ENCODE results near the gene SIK3. TPM values are rescaled to one million over a fixed set of nuclear protein-coding genes. Genes with fewer than 3 reads are reported as not detected.
A peak's percentile ranks its signal among the peaks of the same experiment; 100 is the strongest.
"Not testable (repeated sequence)": the region's sequence is repeated elsewhere in the genome, so short reads cannot be mapped to it uniquely, and the experiment has no call there.

Gene SIK3
- total and polyA plus RNA-seq, 12 donors: 9.9 to 47.3 (median 36.5) TPM

DNA sequence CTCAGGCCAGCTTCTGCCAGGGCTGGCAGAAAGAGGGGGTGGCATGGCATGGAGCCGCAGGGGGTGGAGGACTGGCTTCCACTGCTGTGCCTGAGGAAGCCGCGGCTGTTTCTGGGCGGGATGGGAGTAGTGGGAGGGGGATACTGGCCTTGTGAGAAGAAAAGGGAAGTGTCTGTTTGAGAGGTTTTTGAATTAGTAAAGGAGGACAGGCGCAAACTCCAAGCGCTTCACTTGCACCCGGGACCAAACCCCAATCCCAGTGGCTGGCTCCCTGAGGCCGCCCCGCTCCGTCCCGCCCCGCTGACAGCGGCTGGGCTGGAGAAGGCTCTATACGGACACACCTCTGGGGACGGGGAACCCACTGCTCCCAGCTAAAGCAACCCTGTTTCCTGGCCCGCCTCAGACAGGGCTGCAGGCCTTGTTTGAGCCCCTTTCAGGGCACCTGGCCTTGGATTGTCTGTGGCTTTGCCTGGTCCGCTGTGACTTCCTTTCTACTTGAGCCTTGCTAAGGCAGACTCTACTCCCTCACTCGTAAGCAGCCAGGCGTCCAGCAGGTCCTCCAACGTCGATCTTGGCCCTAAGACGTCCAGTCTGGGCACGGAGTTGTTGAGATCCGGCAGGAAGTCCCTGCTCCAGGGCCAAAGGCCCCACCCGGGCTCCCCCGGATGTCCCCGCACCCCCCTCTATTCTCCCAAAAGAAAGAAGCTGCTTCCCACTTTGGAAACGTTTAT is 263.0 kb downstream of the SIK3 start:
- Histone ChIP-seq H3K27ac (peak overlapping the region; percentile 36 to 88 (median 83)), H3K36me3 (no peaks in the 10 kb centered on the region), H3K4me3 (peak overlapping the region in 8 of 10 donors; percentile 3 to 57 (median 48)), H3K27me3 (no peaks in the 10 kb centered on the region), H3K9me3 (no peaks in the 10 kb centered on the region), H3K4me1 (peaks cover 11 to 57% (median 35%) of the 10 kb centered on the region in 9 donors)
- peak in 6 of 8 donors; percentile 45 to 82 (median 70) for ATAC-seq
- WGBS, 2 donors: 39 to 45% methylated on average over 28 of the region's 28 CpGs
- TF ChIP-seq, protein P1, sequence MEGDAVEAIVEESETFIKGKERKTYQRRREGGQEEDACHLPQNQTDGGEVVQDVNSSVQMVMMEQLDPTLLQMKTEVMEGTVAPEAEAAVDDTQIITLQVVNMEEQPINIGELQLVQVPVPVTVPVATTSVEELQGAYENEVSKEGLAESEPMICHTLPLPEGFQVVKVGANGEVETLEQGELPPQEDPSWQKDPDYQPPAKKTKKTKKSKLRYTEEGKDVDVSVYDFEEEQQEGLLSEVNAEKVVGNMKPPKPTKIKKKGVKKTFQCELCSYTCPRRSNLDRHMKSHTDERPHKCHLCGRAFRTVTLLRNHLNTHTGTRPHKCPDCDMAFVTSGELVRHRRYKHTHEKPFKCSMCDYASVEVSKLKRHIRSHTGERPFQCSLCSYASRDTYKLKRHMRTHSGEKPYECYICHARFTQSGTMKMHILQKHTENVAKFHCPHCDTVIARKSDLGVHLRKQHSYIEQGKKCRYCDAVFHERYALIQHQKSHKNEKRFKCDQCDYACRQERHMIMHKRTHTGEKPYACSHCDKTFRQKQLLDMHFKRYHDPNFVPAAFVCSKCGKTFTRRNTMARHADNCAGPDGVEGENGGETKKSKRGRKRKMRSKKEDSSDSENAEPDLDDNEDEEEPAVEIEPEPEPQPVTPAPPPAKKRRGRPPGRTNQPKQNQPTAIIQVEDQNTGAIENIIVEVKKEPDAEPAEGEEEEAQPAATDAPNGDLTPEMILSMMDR (IDR thresholded peaks at IDR 0.05): no peak
- no peak for DNase-seq
- intact Hi-C loops (cut with DNase I): loop anchor here in 8 of 10 donors (1.0 to 5.0 kb wide), 5 partner anchors 37 to 44 kb away; partner anchors contain the start of gene APOA5 (in 6 of the 8)

DNA sequence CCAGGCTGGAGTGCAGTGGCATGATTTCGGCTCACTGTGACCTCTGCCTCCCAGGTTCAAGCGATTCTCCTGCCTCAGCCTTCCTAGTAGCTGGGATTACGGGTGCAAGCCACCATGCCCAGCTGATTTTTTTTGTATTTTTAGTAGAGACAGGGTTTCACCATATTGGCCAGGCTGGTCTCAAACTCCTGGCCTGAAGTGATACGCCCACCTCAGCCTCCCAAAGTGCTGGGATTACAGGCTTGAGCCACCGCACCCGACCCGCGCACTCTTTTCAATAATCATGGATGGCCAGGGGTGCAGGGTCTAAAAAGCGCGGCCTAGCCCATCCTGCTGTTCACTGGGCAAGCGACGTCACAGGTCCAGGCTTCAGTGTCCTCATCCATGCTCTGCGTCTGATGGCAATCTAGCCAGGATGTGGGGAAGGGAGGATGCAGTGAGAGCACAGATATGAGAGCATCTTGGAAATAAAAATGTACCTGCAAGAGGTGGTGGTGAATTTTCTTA is 263.6 kb downstream of the SIK3 start:
- H3K27ac ChIP-seq: peak overlapping the region in 9 of 10 donors; percentile 79 to 88 (median 83)
- 78 to 80% methylated on average over 13 of the region's 13 CpGs for WGBS, 2 donors
- not testable (repeated sequence) for H3K9me3 ChIP-seq, H3K27me3 ChIP-seq, DNase-seq, H3K36me3 ChIP-seq, ATAC-seq
- intact Hi-C loops (cut with DNase I): loop anchor here in 8 of 10 donors (1.0 to 5.0 kb wide), 5 partner anchors 38 to 44 kb away; partner anchors contain the start of gene APOA5 (in 7 of the 8)
- H3K4me3 ChIP-seq: peak overlapping the region in 2 of 10 donors; percentile 49
- peaks cover 11 to 51% (median 33%) of the 10 kb centered on the region in 9 donors for H3K4me1 ChIP-seq

DNA sequence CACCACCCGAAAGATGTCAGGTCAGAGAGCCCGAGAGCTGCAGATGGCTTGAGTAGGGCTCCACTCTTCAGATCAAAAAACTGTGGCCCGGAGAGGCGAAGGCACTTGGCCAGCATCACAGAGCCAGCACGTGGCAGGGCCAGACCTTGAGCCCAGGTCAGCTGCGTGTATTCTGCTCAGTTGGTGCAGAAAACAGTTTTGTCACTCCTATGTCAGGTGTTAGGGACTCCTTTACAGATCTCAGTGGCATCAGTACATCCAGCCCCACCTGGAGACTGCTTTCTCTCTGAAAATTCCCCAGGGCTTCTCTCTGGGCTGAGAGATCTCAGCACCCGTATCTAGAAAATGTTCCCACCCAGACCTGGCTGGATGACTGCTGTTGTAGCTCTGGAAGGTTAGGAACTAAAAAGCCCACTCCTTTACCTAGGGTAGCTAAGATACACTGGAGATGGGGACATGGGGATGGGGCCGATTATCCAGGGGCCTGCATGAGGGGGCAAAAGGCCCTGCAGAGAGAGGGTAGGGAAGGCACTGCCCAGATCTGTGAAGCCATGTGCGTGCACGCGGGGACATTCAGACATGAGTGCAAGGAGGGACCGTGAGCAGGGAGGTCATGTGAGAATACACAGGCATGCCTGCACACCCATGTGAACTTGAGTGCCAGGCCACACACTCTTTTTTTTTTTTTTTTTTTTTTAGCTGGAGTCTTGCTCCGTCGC is 264.3 kb downstream of the SIK3 start:
- intact Hi-C loops (cut with DNase I): loop anchor here in 2 of 10 donors (2.0 to 5.0 kb wide), 2 partner anchors 42 to 43 kb away; partner anchors contain the start of gene APOA5 (in 2 of the 2)
- TF ChIP-seq, protein P1 (IDR thresholded peaks at IDR 0.05): no peak
- no peak overlapping the region for H3K4me3 ChIP-seq
- 78 to 88% methylated on average over 13 to 14 of the region's 14 CpGs for WGBS, 2 donors
- no peak for DNase-seq
- ATAC-seq: no peak
- no peaks in the 10 kb centered on the region for H3K9me3 ChIP-seq
- no peak overlapping the region for H3K27ac ChIP-seq
- peaks cover 11 to 44% (median 33%) of the 10 kb centered on the region in 9 donors for H3K4me1 ChIP-seq
- no peaks in the 10 kb centered on the region for H3K36me3 ChIP-seq
- H3K27me3 ChIP-seq: no peaks in the 10 kb centered on the region

DNA sequence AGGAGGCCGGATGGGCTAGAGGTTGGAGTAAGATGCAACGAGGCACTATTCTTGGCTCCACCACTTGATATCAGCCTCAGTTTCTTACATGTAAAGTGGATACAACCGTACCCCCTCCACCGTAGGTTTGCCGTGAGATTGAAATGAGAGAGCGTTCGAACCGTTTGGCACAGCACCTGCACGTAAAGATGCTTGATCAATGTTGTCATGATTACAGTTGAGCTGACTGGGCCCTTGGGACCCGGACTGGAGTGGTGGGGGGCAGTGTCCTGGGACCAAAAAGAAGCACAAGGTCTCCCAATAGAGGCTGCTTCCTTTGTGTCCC is 264.8 kb downstream of the SIK3 start:
- no peaks in the 10 kb centered on the region for H3K36me3 ChIP-seq
- TF ChIP-seq, protein P1 (IDR thresholded peaks at IDR 0.05): no peak
- no peak overlapping the region for H3K4me3 ChIP-seq
- DNase-seq (no peak), ATAC-seq (no peak)
- no peaks in the 10 kb centered on the region for H3K9me3 ChIP-seq
- intact Hi-C loops (cut with DNase I): loop anchor here in 1 of 10 donors (5.0 kb wide), 1 partner anchor 41 kb away; the partner anchor contains the start of gene APOA5
- no peaks in the 10 kb centered on the region for H3K27me3 ChIP-seq
- H3K27ac ChIP-seq: no peak overlapping the region
- peaks cover 11 to 43% (median 33%) of the 10 kb centered on the region in 9 donors for H3K4me1 ChIP-seq
- 88 to 93% methylated on average over 10 of the region's 10 CpGs for WGBS, 2 donors
